Pancreas (tissue), 10 donors: ENCODE data around the gene DCAF11. TPM values are rescaled to one million over a fixed set of nuclear protein-coding genes. Genes with fewer than 3 reads are reported as not detected.

ENCODE experiments used
- ATAC-seq, 4 donors: fragments of 200-7000 bp; cut with Tn5 transposase; one replicate each; pipeline versions ENCODE4 v1.8.0 to v1.9.1; 2020; ENCODE audit warnings: mild to moderate bottlenecking in 4 of 4, moderate library complexity in 4 of 4
- DNase-seq, 6 donors: peaks; one replicate each; pipeline ENCODE4 v3.0.0-alpha.2; 2020
- FAIRE-seq: peaks from 2 replicates; lab custom pipeline; 2012; peaks lifted over from hg19 to GRCh38; lab: Jason Lieb, UNC
- H3K27ac ChIP-seq, 4 donors: fragments of 200-600 bp; sonication (generic); 1 replicate in 3 of 4; 2 replicates in 1 of 4; pipeline versions ENCODE4 v1.5.0 to v1.8.0; 2020
- H3K27me3 ChIP-seq, 4 donors: fragments of 200-600 bp; one replicate each; pipeline ENCODE4 v1.8.0; 2021
- H3K36me3 ChIP-seq, 3 donors: fragments of 200-600 bp; sonication (generic) in 1 of 3; one replicate each; pipeline versions ENCODE4 v1.5.0 to v1.8.0; 2020 to 2021
- H3K4me1 ChIP-seq, 3 donors: fragments of 200-600 bp; one replicate each; pipeline ENCODE4 v1.8.0; 2021
- H3K4me3 ChIP-seq, 4 donors: fragments of 200-600 bp; sonication (generic) in 2 of 4; one replicate each; pipeline versions ENCODE4 v1.5.0 to v1.8.0; 2020 to 2021
- H3K9me3 ChIP-seq, 4 donors: fragments of 200-600 bp; one replicate each; pipeline ENCODE4 v1.8.0; 2021
- CTCF ChIP-seq, 4 donors: fragments of 200-600 bp; sonication (generic) in 3 of 4; IDR thresholded peaks; one replicate each; pipeline versions ENCODE4 v1.5.0 to v1.8.0; 2021; ENCODE audit warnings: antibody characterized with exemption in 4 of 4
- WGBS, 2 donors: extraction: QIAGEN DNeasy Blood & Tissue Kit; methylation state at CpG; one replicate each; pipeline ENCODE4 v1.1.7; 2013; 5-methylcytosine and 5-hydroxymethylcytosine counted together
- intact Hi-C, 3 donors: fragments of 100-400 bp; cut with DNase I; formaldehyde crosslinking; loops; one replicate each; pipeline versions ENCODE4 v1.11.1 to v1.14.2; 2022
- polyA plus RNA-seq, 2 donors: library from polyadenylated mRNA; stranded (reverse); fragments of 200-250 nt; gene quantifications; one replicate each; pipeline ENCODE4 v1.2.3, GENCODE V29; 2013
- total RNA-seq, 6 donors: library from RNA; stranded (reverse); fragmentation: NEBNext Ultra II Directional in 4 of 6; extraction: Animal tissue kit (Norgen Biotek cat#: 25700) in 4 of 6; gene quantifications; one replicate each; pipeline versions ENCODE4 v1.2.1 to v1.2.4, GENCODE V29; 2021 to 2023
- donor health status: healthy with polysubstance abuse.
- donor health status: DM: no; HTN: no; CAD: no; lungs with moderate emphysema.
- donor health status: DM: no; HTN: no; CAD: no.
- donor health status: control.
- donor health status: control.
- donor health status: Bipolar disorder and iron deficiency.
- donor health status: DM: yes; HTN: yes; CAD: no.
- donor health status: DM: no; HTN: no; CAD: no.
- donor health status: DM: no; HTN: no; CAD: no.
- donor health status: DM: yes; HTN: yes; CAD: no.

The DCAF11 gene
- total and polyA plus RNA-seq, 8 donors, result 34.2 to 78.9 (median 56.0) TPM

GRCh38 chr14:24119691-24120090 is 5.1 kb downstream of the DCAF11 start:
- FAIRE-seq (no peak), DNase-seq (no peak), ATAC-seq (no peak)

GRCh38 chr14:24121210-24121609 is 6.6 kb downstream of the DCAF11 start:
- ATAC-seq (no peak), FAIRE-seq (no peak), DNase-seq (no peak)
- Histone ChIP-seq H3K9me3 (no peaks in the 10 kb centered on the region), H3K36me3 (peaks cover 4 to 58% (median 57%) of the 10 kb centered on the region in 3 donors), H3K4me1 (peaks cover 0 to 10% (median 0%) of the 10 kb centered on the region in 3 donors), H3K4me3 (no peak overlapping the region), H3K27me3 (no peaks in the 10 kb centered on the region), H3K27ac (no peak overlapping the region)
- WGBS, 2 donors, result 93 to 97% methylated on average over 8 of the region's 8 CpGs
- intact Hi-C loops, result no loop called here
- no peak for TF ChIP-seq CTCF (IDR thresholded peaks at IDR 0.05)

More at GRCh38 chr14:24119691-24120090, 5.1 kb downstream of the DCAF11 start:
- no peak for TF ChIP-seq CTCF (IDR thresholded peaks at IDR 0.05)
- intact Hi-C loops, result no loop called here
- Histone ChIP-seq H3K36me3 (peaks cover 4 to 58% (median 57%) of the 10 kb centered on the region in 3 donors), H3K4me1 (peaks cover 0 to 16% (median 0%) of the 10 kb centered on the region in 3 donors), H3K27me3 (no peaks in the 10 kb centered on the region), H3K9me3 (no peaks in the 10 kb centered on the region), H3K27ac (no peak overlapping the region), H3K4me3 (no peak overlapping the region)
- 95 to 96% methylated on average over 6 of the region's 6 CpGs for WGBS, 2 donors

GRCh38 chr14:24122416-24122815 is 7.8 kb downstream of the DCAF11 start:
- WGBS, 2 donors, result 95 to 97% methylated on average over 4 of the region's 4 CpGs
- peaks cover 4 to 57% (median 55%) of the 10 kb centered on the region in 3 donors for H3K36me3 ChIP-seq

GRCh38 chr14:24122898-24123297 is 8.3 kb downstream of the DCAF11 start:
- DNase-seq (no peak), FAIRE-seq (no peak), ATAC-seq (no peak)
- Histone ChIP-seq H3K4me1 (no peaks in the 10 kb centered on the region), H3K9me3 (no peaks in the 10 kb centered on the region), H3K4me3 (no peak overlapping the region), H3K27ac (no peak overlapping the region), H3K36me3 (peaks cover 4 to 53% (median 50%) of the 10 kb centered on the region in 3 donors), H3K27me3 (no peaks in the 10 kb centered on the region)
- TF ChIP-seq CTCF (IDR thresholded peaks at IDR 0.05), result no peak
- WGBS, 2 donors, result 93 to 97% methylated on average over 8 of the region's 8 CpGs
- intact Hi-C loops, result no loop called here

More at GRCh38 chr14:24122416-24122815, 7.8 kb downstream of the DCAF11 start:
- H3K4me3 ChIP-seq, result no peak overlapping the region
- no peaks in the 10 kb centered on the region for H3K9me3 ChIP-seq
- no peak overlapping the region for H3K27ac ChIP-seq
- FAIRE-seq, result no peak
- no peak for ATAC-seq
- no peaks in the 10 kb centered on the region for H3K27me3 ChIP-seq
- no peak for TF ChIP-seq CTCF (IDR thresholded peaks at IDR 0.05)
- H3K4me1 ChIP-seq, result no peaks in the 10 kb centered on the region
- intact Hi-C loops, result no loop called here
- DNase-seq, result no peak
